RCC 7860 (cell line): ENCODE measurements around the gene SEMA6A.

Experiments
- DNase-seq: peaks from one replicate; pipeline ENCODE4 v3.0.0-alpha.2; 2015; ENCODE audit warnings: low spot score
- FAIRE-seq: peaks from 2 replicates; lab custom pipeline; 2012; peaks lifted over from hg19 to GRCh38; lab: Jason Lieb, UNC

SEMA6A gene, protein sequence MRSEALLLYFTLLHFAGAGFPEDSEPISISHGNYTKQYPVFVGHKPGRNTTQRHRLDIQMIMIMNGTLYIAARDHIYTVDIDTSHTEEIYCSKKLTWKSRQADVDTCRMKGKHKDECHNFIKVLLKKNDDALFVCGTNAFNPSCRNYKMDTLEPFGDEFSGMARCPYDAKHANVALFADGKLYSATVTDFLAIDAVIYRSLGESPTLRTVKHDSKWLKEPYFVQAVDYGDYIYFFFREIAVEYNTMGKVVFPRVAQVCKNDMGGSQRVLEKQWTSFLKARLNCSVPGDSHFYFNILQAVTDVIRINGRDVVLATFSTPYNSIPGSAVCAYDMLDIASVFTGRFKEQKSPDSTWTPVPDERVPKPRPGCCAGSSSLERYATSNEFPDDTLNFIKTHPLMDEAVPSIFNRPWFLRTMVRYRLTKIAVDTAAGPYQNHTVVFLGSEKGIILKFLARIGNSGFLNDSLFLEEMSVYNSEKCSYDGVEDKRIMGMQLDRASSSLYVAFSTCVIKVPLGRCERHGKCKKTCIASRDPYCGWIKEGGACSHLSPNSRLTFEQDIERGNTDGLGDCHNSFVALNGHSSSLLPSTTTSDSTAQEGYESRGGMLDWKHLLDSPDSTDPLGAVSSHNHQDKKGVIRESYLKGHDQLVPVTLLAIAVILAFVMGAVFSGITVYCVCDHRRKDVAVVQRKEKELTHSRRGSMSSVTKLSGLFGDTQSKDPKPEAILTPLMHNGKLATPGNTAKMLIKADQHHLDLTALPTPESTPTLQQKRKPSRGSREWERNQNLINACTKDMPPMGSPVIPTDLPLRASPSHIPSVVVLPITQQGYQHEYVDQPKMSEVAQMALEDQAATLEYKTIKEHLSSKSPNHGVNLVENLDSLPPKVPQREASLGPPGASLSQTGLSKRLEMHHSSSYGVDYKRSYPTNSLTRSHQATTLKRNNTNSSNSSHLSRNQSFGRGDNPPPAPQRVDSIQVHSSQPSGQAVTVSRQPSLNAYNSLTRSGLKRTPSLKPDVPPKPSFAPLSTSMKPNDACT

DNA sequence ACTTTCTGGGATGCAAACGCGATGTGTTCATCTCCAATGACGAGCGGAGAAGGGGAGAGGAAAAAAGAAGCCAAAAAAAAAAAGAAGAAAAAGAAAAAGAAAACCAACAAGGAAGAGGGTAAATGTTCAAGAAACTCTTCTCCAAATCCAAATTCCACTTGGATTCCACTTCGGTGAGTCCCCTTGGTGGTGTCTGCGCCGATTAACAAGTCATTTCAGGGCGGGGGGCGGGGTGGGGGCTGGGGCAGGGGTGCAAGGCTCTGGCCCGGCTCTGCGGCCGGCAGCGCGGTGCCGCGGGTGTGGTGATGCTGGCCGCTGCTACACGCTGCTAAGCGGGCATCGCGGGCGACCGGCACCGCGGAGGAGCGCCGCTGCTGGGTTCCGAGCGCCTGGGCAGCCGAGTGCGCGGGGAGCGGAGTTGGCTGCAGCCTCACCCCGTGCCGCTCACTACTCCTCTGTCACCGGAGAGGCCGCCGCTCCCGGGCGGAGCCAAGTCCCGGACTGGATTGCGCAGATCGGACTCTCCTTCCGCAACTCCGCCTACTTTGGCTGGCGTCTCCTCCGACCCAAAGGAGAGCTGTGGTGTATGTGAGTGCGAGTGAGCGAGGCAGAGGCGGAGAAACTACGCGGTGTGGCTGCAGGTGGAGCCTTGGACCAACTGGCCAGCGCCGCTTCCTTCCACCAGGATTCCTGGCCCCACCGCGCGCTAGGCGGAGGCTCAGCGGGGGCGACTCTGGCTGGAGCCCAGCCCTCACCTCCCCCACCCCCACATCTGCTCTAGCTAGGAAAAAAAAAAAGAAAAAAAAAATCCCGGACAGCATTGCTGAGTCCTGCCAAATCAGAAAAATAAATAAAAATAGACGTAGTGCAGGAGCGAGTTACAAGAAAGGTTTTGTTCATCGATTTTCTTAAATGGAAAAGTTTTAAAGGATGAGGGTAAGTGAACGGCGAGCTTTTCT, at the start of gene SEMA6A:
SEMA6A (minus strand) TSS at position 457 of the 959 bp plus-strand sequence. CDS start 69,879 bp downstream, outside the sequence.
- peak; percentile 85 for FAIRE-seq
- DNase-seq, result peak; percentile 93

DNA sequence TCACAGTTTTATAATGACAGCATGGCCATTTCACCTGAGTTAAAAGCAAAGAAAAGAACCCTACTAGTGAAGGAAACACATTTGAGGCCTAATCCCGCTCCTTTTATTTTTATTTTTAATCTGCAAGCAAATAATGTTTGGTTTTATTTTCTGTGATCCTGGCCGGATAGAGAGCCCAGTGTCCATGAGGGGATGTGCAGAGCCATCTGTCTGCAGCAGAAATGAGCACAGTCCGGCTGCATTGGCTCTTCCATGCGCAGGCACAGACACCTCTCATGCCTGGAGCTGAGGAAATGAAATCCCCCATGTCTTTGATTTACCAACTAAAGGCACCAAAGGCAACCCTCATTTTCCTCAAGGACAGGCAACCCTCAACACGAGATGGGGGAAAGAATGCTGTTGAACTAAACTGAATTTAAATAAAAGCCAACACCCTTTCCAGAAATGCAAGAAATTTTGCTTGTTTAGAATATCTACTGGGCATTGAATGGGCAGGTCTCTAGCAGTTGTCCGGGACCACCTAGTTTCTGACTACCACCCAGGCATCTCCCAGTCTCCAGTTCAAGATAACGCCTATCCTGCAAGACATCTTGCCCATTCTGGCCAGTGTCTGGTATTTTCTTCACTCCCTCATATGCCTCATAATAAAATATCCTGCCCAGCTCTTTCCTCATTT, 47.9 kb upstream of the SEMA6A start:
- FAIRE-seq (no peak), DNase-seq (no peak)

DNA sequence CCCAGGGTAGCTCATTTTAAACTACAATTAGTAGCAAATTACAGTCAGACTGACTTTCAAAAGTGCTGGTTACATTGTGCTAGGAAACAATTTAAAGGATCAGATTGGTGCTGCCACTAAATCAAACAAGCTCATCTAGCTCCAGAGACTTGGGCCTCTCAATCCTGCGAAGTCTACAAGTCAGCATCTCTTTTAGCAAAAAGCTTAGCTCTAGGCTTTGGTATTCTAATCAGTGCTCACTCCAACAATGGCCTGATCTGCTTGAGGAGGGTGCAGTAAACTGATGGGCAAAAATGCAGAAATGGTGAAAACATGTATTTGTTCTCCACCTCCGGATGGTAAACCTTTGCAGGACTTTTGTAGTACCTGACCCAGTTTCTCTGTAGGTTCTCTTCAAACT, 47.0 kb upstream of the SEMA6A start:
- DNase-seq (no peak), FAIRE-seq (no peak)

DNA sequence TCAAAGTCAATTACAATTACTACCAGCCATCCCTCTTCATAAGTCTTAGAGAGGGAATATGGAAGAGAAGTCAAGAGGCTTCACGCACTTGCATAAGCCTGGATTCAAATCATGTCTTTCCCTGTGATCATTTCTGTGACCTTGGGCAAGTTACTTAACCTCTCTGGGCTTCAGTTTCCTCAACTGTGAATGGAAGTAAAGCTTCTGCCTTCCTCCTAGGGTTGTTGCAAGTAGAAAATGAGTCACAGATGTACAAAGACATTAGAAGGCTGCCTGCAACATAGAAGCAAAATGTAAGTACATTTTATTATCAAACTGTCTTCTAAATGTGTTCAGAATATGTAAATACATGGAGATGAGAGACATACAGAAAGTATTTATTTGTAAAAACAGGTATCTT, 42.3 kb upstream of the SEMA6A start:
- DNase-seq, result no peak
- no peak for FAIRE-seq

DNA sequence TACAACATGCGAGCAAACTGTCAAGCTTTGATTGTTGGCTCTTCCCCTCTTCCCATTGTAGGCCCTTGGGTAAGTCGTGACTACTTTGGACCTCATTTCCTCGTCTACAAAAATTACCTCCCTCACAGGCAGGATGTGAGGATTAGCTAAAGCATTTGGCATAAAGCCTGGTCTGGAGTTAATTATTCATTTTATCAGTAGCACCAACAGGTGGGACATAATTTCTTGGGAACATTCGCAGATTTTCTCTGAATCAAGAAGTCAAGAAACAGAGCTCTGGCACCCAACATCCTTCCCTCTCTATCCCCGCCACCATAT, 39.9 kb upstream of the SEMA6A start:
- FAIRE-seq, result peak; percentile 86

DNA sequence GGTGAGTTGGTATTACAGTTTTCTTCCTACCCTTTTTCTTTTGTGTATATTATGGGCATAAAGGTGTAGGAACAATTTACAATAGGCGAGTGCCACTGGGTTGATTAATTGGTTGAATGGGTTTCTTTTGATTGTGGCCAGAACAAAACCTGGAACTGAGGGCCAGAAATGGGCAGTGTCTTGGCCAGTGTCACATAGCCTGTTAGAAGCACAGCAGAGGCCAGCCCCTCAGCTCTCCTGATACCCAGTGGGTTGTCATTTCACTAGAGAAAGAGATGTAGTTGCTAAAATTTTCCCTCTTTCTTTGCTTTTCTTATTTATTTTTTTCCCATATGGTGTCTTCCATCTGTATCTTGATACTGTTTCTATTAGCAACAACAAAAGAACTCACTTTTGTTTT, 38.8 kb upstream of the SEMA6A start:
- no peak for FAIRE-seq

More for the DNA sequence above, 39.9 kb upstream of the SEMA6A start:
- DNase-seq, result peak; percentile 77

DNA sequence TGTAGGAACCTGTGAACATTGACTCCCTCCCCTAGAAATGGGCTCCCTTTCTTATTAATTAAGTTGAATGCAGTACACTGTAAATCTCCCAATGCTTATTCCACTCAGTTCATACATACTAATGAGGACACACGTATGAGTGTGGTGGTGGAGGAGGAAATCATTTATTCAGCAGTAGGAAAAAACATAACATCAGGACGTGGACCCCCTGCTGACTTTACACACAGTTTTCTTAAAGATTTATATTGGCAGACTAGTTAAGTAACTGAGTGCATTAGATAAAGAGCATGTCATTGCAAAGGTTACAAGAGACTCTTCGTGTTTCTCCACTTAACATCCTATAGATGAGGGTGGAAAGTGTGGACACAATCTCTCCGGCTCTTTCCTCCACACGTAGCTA, 37.8 kb upstream of the SEMA6A start:
- no peak for FAIRE-seq

More for the DNA sequence above, 38.8 kb upstream of the SEMA6A start:
- no peak for DNase-seq

DNA sequence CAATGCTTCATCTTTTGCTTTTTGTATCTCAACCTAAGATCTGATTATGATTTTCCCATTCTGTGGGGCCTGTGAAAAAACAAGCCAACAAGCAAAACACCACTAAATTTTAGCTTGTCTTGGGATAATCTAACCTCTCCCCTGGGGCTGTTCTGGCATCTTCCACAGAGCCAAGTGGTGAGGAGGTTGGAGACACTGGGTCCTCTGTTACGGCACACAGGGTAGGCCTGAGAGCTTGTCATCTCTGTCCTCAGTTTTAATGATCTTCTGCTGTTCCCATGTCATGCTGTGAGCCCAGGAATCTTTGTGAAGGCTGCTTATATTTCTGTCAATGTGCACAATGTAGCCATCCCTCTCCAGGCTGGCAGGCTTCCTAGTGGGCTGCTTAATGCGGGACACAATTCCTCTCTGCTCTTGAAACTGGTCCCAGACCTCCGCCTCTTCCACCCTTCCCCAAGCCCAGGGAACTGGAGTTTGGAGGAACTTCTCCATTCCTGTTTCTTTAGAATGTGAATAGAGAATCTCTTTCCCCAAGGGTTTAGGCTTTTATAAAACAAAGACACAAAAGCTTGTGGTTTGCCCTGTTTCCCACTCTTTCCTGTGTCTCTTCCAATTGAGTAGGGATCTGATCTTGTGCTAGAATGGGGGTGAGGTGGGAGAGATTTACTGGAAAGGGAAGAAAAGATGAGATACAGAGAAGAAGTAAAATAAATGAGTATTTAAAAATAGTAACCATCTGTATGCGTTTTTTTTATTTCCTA, 30.9 kb upstream of the SEMA6A start:
- no peak for FAIRE-seq
- no peak for DNase-seq

More for the DNA sequence above, 37.8 kb upstream of the SEMA6A start:
- no peak for DNase-seq

DNA sequence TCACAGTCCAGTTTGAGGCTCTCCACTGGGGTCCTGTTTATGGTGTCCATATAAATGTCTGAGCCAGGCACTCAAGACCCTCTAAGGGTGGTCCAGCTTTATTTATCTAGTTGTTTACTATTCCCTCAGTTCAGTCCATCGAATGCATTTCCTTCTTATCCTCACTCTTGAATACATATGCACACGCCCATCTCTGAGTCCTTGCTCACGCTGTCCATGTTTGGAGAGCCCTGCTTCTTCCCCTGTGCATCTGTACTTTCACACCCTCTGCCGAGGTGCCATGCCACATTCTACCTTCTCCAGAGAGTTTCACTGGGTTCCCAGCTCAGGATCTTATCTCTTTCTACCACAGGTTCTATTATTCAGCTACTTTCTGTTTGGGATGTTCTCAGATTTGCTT, 30.2 kb upstream of the SEMA6A start:
- DNase-seq (no peak), FAIRE-seq (no peak)

DNA sequence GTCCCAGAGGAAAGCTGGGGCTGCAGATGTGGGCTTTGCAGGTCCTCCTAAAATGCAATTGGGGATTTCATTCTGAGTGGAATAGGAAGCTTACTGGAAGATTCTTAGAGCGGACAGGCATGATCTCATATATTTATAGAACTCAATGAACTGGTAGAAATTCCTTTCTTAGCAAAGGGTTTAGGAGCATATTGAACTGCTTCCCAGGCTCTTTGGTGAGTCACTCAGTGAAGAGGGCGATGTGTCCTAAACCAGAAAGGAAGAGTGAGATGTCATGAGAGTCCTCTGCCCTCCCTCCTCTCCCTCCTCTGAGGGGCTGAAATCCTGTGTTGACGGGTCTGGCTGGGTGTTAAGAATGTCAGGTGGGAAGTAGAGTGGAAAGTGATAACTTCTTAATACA, 26.3 kb upstream of the SEMA6A start:
- peak; percentile 59 for DNase-seq
- no peak for FAIRE-seq

DNA sequence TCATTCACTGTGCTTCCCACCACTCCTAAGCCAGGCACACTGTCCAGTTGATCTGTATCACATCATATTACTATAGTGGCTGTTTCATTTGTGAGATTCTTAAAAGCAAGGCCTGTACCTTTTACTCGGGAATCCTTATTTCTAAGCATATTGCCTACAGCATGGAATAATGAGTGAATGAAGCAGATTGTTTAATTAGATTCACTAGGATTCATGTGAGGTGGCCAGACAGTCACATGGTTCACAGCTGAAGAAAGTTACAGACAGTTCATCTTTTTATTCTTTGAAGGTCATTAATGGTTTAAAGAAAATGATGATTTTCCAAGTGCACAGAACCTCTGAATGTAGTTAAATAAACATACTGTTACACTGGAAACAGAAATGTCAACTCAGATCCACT, 24.3 kb upstream of the SEMA6A start:
- no peak for FAIRE-seq

DNA sequence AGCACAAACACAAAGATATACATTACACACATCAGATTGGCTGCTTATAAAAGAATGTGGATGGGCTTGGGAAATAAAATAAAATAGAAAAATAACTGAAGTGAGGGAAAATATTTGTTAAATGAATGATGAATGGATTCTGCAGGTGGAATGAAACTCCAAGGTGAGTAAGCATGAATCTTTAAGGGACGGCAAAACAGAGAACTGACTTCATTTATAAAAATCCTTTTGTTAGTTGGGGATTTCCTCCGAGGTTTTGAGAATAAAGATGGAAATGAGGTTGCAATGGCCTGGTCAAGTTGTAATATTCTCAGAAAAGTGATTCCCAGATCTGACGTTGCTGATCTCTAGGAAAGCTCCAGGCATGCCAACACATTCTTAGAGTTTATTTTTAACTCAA, 20.9 kb upstream of the SEMA6A start:
- DNase-seq (no peak), FAIRE-seq (no peak)

More for the DNA sequence above, 24.3 kb upstream of the SEMA6A start:
- no peak for DNase-seq

DNA sequence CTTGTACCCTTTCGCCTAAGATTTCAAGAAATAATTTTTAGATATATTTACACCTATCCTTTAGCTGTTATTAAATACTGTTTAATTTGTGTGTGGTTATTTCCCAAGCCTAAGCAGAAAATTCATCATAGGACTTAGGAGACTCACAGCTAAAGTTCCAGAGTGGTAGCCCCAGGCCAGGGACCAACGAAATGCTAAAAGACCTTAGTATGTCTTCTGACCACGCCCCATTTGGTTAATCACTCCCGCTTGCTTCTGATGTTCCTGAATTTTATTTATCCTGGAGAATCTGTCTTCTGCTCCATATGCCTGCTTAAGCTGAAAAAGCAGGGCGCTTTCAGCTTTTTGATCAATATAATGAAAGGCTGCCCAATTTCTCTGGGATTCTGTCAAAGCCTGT, 18.7 kb upstream of the SEMA6A start:
- no peak for FAIRE-seq
- no peak for DNase-seq

DNA sequence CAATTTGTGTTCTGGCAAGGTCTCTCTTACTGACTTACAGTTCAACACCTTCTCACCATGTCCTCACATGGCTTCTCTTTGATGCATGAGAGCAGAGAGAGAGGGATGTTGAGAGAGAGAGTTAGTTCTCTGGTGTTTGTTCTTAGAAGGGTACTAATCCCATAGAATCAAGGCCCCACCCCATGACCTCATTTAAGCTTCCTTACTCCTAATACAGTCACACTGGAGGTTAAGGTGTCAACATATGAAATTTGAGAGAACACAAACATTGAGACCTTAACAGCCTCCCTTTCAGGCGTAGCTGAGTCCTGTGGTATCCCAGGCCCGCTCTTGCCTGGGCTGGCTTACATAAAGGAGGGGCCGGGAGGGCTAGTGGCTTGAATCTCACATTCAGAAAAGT, 10.6 kb upstream of the SEMA6A start:
- no peak for DNase-seq
- FAIRE-seq, result no peak

DNA sequence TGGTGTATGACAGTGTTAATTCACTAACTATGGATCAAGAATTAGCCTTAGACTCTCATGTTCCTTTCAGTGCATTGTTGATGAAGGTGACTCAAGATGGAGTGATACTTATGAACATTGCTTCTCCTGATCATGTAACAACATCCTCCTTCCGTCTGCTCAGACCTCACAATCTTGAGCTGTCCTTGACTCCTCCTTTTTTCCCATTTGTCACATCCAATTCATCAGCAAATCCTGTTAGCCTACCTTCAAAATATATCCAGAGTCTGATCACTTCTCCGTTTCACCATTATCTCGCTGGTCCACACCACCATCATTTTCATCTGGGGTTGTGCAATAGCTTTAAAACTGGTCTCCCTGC, 9.2 kb upstream of the SEMA6A start:
- DNase-seq (no peak), FAIRE-seq (no peak)

DNA sequence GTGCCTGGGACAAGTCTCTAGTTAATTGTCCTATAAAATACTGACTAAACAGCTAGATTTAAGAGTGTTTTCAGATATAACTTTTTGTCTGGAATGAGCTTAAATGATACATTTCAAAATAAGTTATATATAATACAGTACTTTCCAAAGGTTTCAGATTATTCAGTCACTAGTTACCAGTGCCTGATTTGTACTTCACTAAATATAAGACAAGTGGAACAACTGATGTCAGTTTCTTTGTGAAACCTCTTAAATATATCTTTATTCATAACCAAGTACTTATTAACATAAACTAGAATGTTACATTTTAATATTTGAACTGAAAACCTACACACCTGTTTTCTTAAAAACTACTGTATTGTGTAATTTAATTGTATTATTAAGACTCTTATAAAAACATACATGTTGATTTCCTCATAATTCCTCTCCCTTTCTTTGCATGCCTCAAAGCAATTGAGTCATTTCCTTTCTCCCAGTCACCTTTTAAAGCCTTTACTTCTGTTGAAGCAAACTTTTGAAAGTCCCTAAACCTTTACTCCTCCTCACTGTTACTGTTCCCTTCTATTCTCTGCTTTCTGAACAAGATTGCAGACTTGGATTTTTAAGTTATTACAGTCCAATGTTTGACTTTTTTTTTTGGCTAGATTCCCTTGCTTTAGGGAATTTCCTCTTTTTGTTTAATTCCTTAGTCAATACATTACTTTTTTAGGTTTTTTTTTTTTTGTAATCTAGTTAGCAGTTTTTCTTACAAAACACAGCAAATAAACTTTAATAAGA, 8.7 kb upstream of the SEMA6A start:
- FAIRE-seq (peak; percentile 74), DNase-seq (peak; percentile 14)

DNA sequence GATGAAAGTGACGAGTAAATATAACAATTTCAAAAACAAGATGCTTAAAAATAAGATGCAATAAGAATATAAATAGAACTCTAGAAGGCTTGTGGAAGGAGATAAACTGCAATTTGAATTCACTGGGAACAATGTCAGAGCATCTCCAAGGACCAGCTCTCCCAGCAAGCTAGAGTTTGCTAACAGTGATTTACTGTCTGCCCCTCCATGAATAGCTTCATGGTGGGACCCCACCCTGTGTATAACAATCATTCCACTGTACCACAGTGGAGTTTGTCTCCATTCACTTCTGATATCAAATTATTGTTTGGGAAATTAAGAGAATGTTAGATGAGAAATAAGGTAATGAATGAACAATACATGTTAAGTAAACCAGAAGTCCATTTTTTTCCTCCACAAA, 7.3 kb upstream of the SEMA6A start:
- FAIRE-seq (no peak), DNase-seq (no peak)

DNA sequence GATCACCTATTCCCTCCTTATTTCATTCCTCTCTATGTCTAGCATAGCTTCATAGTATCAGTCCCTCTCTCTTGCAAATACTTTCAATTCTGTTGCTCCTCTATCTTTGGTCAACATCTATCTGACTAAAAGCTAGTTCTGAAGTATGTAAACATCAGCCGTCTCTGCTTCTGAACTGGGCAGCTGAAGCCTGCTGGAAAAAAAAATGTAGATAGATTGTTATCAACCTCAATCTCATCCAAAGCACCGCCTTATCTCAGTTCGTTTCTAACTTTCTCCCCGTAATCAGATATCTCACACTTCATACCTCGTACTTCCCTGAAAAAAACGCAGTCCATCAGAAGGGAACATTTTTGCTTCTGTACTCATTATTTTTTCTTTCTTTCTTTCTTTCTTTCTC, 4.5 kb upstream of the SEMA6A start:
- FAIRE-seq, result no peak
- DNase-seq, result no peak

DNA sequence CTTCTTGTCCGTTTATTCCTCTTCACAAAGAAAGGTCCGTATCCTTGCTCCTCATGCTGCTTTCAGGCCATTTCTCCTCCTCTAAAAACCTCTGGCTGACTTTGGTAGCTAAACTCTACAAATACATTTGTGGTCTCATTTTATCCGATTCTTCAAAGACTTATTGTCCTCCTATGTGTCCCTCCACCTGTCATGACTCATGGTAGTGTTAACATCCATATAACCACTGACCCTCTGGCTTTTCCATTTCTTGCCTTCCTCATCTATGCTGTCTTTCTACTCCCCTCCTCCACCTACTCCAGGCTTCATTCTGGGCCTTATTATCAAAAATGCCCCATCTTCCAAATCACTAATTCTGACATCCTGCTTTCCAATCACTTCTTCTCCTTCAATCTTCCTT, 4.1 kb upstream of the SEMA6A start:
- DNase-seq, result no peak
- FAIRE-seq, result no peak
